Fibroblast of the conjunctiva (primary cell): Measurements from ENCODE around the gene TTC39B.

Source experiments
- DNase-seq: peaks from one replicate; pipeline ENCODE4 v3.0.0-alpha.2; 2010; ENCODE audit warnings: low read depth

Gene TTC39B

GRCh38 chr9:15300218-15300617 is 6.8 kb downstream of the TTC39B start:
- DNase-seq: no peak

GRCh38 chr9:15299374-15299939 is 7.6 kb downstream of the TTC39B start:
- no peak for DNase-seq

- no peak for DNase-seq
These were observed 8.7 kb downstream of the TTC39B start for GRCh38 chr9:15298362-15298761.

- no peak for DNase-seq
These were observed 11.1 kb downstream of the TTC39B start for GRCh38 chr9:15295761-15296405.

- DNase-seq: no peak
These were observed 12.4 kb downstream of the TTC39B start for GRCh38 chr9:15294604-15295003.

- DNase-seq: no peak
These were observed 13.2 kb downstream of the TTC39B start for GRCh38 chr9:15293804-15294316.

GRCh38 chr9:15293084-15293483 is 13.9 kb downstream of the TTC39B start:
- DNase-seq: no peak

- no peak for DNase-seq
These were observed 17.4 kb downstream of the TTC39B start for GRCh38 chr9:15289603-15290002.

- DNase-seq: no peak
These were observed 19.7 kb downstream of the TTC39B start for GRCh38 chr9:15287309-15287708.

- DNase-seq: no peak
These were observed 20.7 kb downstream of the TTC39B start for GRCh38 chr9:15286161-15286821.

GRCh38 chr9:15282567-15283285 is 24.3 kb downstream of the TTC39B start:
- DNase-seq: no peak

- DNase-seq: no peak
These were observed 26.4 kb downstream of the TTC39B start for GRCh38 chr9:15280647-15281046.

GRCh38 chr9:15278839-15279238 is 28.2 kb downstream of the TTC39B start:
- no peak for DNase-seq

- no peak for DNase-seq
These were observed 28.8 kb downstream of the TTC39B start for GRCh38 chr9:15278091-15278687.

GRCh38 chr9:15277400-15278090 is 29.5 kb downstream of the TTC39B start:
- DNase-seq: no peak

- no peak for DNase-seq
These were observed 30.6 kb downstream of the TTC39B start for GRCh38 chr9:15276328-15276938.

- DNase-seq: no peak
These were observed 32.6 kb downstream of the TTC39B start for GRCh38 chr9:15274425-15274824.

- no peak for DNase-seq
These were observed 34.6 kb downstream of the TTC39B start for GRCh38 chr9:15272377-15272928.

GRCh38 chr9:15271403-15271802 is 35.6 kb downstream of the TTC39B start:
- no peak for DNase-seq

- DNase-seq: no peak
These were observed 38.2 kb downstream of the TTC39B start for GRCh38 chr9:15268782-15269181.

- DNase-seq: no peak
These were observed 38.7 kb downstream of the TTC39B start for GRCh38 chr9:15268317-15268716.
